Erythroblast (primary cell): ENCODE results near the gene MAP3K19.
A peak's percentile ranks its signal among the peaks of the same experiment; 100 is the strongest.

Experiments
- DNase-seq, 2 experiments: peaks; one replicate each; lab custom pipeline; 2025; lab: John Stamatoyannopoulos, UW
- GATA1 ChIP-seq: IDR thresholded peaks from 2 replicates; pipeline ENCODE4 v1.6.1; 2011; ENCODE audit warnings: low read depth, mild to moderate bottlenecking, control low read depth, low read length, moderate library complexity
- POLR2A ChIP-seq: IDR thresholded peaks from 2 replicates; pipeline ENCODE4 v1.6.1; 2011; ENCODE audit warnings: mild to moderate bottlenecking, low read length

The MAP3K19 gene

DNA sequence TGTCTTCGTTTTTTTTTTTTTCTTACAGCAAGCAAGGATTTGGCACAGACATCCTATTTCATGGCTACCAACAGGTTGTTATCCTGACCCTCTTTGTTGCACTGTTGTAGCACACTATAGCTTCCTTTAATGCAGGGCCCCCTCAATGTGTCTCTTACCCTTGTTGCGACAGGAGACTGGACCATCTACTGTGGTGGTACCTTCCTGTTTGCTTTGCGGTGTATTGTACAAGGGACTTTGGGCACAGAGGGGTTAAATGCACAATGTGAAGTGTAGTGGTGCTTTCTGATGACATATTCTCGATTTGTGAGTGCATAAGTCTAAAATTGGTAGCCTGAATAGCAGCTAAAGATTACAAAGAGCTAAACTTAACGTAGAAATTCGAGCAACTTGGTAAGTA, 101.2 kb downstream of the MAP3K19 start:
- TF ChIP-seq POLR2A (no peak), GATA1 (no peak)
- no peak for DNase-seq

DNA sequence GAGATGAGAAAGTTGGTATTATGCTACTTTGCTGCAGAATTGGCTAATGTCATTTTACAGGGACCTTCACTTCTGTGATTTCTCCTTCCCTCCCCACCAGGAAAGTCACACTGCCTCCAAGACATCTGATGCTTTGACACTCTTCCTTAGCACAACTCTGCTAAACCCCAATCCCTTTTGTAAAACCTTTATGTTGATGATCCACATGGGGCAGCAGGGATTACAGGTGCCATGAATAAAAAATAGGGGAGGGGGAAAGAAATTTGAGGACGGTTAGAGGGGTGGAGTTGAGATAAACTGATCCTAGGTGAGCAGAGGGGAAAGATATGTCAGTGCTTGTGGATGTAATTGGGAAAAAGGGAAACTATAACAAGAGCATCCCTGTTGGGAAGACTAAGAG, 102.3 kb downstream of the MAP3K19 start:
- TF ChIP-seq GATA1 (no peak), POLR2A (no peak)
- no peak for DNase-seq

DNA sequence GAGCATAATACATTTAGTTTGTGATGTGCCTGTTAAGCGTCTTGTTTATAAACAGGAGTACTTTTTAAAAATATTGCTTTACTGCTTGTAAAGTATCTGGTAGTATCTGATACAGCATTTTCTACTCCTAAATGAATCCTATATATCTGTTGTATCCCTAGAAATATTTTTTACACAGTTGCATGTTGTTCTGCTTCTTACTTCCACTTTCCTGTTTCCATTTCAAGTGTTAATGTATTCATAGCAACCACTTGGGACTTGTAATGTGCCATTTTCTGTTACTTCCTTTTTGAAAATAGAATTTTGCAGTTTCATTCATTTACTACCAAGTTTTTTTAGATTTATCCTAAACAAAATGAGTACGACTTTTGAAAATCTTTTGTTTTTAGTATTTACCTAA, 103.7 kb downstream of the MAP3K19 start:
- TF ChIP-seq GATA1 (no peak), POLR2A (no peak)
- no peak for DNase-seq

DNA sequence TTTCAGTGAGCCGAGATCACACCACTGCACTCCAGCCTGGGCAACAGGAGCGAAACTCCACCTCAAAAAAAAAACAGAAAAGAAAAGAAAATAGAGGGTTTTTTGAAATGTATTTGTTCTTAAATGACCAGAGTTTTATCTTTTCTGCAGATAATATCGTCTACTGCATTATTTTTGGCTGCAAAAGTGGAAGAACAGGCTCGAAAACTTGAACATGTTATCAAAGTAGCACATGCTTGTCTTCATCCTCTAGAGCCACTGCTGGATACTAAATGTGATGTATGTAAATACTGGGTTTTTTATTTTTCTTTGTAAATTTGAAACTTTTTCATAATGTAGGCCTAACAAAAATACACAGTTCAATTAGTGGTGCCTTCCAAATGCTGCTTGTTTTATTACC, 110.6 kb downstream of the MAP3K19 start:
- TF ChIP-seq POLR2A (no peak), GATA1 (no peak)
- no peak for DNase-seq

DNA sequence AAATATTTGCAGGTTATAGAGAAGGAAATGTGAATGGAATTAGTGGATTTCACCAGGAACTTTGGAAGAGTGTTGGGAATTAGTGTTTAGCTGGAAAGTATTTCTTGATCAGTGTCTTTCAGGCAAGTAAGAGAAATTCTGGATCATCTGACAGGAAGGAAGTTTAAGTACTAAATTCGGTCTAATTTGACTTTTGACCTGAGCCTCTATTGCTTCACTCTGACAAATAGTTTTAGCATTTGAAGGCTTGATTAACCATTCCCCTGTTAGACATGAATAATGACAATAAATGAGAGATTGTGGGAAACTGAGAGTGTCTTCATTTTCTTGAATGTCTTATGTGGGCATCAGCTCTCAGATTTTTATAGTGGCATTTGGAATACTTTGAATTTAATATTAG, 112.6 kb downstream of the MAP3K19 start:
- no peak for TF ChIP-seq POLR2A
- no peak for DNase-seq

DNA sequence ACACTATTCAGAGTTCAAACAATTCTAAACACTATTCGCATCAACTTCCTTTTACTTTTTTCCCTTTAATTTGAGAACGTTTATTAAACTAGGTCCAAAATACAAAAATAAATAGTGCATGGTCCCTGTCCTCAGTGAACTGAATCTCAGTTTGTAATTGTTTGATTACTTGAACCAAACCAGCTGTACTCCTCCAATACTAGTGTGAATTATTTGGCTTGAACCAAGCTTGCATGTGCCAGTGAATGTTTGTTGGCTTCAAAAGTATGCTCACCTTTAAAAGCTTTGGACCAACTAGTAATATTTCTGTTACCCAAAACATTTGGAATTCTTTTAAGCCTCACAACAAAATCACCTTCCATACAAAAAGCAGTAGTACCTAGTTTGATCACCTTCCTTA, 113.1 kb downstream of the MAP3K19 start:
- DNase-seq, result no peak

DNA sequence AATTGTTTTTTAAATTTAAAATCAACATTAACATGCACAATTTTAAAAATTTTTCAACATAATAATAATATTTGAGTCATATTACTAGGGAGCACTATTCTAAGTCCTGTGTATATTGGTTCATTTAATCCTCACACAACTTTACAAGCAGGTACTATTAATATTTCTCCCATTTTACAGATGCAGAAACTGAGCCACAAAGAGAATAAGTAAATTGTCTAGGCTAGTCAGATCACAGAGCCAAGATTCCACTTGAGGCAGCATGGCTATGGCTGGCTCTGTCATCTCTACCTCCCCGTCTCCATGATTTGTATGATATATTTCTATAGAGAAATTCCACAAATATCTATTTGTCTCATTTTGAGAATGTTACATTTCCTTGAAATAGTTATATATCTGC, 113.5 kb downstream of the MAP3K19 start:
- TF ChIP-seq GATA1 (no peak), POLR2A (no peak)
- no peak for DNase-seq

More for the DNA sequence above, 113.1 kb downstream of the MAP3K19 start:
- no peak for TF ChIP-seq GATA1
- TF ChIP-seq POLR2A, result no peak

DNA sequence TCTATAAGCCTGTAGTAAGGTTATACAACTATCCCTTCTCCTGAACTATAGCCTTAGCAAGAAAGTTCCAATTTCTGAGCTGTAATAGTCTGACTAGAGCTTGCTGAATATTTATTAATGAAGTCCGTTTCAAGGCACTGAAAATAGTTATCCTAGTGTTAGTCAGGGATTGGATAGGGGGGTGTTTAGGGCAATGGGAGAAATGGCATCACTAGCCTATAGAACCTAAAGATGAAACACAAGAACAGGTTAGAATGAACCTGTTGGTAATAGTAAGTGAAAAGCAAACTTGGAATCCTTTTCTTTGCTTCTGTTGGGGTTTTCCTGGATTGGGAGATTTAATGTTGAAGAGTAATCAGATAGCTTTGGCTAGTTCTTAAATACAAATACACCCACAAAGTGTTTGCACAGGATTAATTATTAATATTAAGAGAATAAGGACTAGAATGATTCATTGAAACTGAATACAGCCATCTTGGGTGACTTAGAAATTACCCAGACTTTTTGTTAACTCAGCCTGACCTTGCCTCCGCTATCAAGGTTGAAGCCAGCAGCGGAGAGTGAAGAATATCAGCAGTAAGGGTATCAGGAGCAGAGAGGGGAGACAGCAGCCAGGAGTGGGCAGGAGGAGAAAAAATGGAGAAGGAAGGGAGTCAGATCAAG, 114.3 kb downstream of the MAP3K19 start:
- TF ChIP-seq POLR2A, result no peak
- TF ChIP-seq GATA1, result no peak
- no peak for DNase-seq

DNA sequence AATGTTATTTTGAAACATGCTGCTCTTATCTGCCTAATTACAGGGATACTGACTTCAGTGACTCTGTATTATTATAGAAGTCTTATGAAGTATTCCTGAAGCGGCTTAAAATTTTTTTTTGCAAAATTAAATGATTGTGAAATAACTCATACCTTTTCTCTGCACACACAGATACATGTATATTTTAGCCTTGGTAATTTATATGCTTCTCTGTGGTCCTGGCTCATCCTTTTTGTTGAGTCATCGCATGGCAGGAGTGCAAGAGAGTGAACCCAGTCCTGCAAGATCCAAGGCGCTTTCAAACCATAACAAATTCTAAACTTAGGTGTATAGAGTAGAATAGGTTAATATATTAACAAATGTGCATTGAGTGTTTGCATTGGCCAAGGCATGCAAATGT, 120.1 kb downstream of the MAP3K19 start:
- TF ChIP-seq POLR2A, result no peak

DNA sequence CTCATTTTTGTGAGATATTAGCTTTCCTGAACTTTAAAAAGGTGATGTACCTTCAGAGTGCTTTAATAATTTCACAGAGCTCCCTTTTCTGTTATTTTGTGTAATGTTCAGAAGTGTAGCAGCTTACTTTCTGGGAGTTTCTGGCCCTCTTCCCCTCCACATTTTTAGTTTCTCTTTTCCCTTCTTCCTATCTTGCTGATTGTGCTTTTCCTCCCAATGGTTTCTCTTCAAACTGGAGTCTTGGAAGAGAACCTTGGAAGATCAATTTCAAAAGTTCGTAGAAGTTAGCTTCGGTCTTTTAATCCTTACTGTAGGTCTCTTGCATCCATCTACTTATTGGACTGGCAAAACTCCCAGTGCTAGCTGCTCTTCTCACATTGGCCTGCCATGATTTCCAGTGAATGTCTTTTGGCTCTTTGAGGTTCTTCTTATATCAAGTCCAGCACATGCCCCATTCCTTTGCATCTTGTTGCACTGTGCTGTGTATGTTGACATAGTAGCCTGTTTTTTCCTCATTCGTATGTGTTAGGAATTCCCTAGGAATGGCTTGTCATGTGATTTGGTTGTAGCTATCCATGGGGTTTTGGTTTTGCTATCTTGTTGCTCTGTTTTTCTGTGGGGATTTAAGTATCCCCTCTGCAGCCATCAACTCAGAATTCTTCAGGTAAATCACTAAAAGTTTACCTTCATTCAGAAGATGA, 120.9 kb downstream of the MAP3K19 start:
- TF ChIP-seq POLR2A, result no peak
- no peak for TF ChIP-seq GATA1
- DNase-seq, result peak in 1 of 2 experiments; percentile 20

More for the DNA sequence above, 120.1 kb downstream of the MAP3K19 start:
- DNase-seq, result peak; percentile 18 to 48

DNA sequence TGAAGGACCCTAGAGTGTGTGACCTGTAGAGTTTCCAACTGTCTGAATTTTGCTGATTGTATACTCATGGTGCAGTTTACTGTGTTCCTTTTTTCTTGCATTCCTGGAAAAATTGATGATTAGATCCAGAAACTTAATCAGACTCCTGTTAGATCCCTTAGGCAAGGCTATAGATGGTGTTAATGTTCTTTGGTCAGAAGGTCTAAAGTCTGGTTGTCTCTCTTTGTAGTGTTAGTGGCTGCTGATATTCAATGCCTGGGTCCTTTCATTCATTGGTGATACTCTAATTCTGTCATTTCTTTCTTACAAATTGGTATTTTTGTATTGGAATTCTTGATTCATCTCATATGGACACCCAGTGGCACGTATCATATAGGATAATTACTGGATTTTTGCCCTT, 122.3 kb downstream of the MAP3K19 start:
- DNase-seq, result no peak
- no peak for TF ChIP-seq GATA1
- TF ChIP-seq POLR2A, result no peak

DNA sequence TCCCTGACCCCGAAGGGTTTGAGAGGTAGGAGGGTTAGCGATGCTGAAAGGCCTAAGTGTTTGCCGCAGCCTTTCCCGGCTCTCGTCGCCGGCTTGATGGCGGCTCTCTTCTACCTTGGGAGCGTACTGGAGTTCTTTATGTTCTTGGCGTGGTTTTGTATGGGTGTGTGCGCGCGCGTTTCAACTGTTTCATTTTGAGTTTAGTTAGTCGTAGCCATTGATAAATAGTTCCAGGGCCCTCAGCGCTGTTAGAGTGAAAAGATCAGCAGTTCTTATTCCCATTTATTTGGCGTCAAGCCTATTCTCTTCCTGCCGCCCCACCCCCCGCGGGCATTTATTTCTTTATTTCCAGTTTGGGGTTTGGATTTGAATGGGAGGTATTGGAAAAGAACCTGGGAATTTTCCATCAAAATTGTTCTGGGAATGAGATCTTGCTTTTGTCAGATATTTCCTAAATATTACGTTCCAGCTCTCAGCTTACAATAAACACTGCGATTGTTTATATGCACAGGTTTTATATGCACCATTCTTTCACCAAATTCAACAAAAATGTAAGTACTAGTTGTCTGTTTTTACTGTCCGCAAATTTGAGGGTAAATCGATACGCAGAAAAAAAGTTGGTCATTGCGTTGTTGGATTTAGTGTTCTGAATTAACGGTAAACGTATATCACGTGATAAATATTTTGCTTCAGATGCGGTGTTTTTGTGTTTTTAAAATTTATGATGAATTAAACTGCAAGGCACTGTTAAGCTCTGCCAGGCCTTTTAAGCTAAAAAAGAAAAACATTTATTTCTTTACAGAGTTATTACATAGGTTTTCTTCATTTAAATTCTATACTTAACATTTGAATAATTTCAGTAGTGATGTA, 127.7 kb downstream of the MAP3K19 start:
- DNase-seq, result peak; percentile 87 to 89
- no peak for TF ChIP-seq POLR2A
- TF ChIP-seq GATA1, result no peak

DNA sequence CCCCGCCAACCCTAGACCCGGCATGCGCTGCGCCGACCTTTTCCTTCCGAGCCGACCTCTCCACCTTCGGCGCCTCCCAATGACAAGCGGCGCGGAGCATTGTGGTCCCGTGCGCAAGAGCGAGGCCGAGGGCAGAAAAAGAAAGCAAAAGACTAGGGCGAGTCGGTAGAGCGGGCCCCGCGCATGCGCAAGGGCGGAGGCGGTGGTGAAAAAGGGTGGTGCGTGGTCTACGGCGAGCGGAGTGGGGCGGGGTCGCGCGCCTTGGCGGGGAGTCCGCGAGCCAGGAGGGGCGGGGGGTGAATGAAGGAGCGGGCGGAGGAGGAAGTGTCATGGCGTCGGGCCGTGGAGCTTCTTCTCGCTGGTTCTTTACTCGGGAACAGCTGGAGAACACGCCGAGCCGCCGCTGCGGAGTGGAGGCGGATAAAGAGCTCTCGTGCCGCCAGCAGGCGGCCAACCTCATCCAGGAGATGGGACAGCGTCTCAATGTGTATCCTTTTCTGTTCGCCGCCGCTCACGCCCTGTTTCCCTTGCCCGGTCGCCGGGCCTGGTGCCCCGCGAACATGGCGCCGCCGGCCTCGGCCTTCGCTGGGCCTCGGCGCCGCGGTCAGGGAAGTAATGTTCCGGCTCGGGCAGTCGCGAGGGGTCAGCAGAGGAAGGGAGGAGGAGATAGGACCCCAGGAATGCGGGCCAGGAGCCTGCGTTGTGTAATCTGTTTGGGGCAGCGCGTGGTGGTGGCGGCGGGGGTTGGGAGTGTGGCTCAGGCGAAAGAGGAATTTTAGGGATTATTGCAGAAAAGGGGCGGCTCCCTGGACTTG, 128.5 kb downstream of the MAP3K19 start, which contains the start of gene CCNT2:
Gene CCNT2, plus strand, starts transcription at position 297 of the 815 bp plus-strand sequence. Its CDS starts 33 bp downstream, at position 330.
- peak; percentile 54 for TF ChIP-seq POLR2A
- no peak for TF ChIP-seq GATA1
- DNase-seq, result peak; percentile 99
